Stimulated activated CD4-positive, alpha-beta T cell treated with anti-CD3 and anti-CD28 coated beads, Interleukin-1b, Interleukin-23, amount 100 ng/mL, for 4 hours (primary cell): ENCODE data around the gene PTPRCAP.

ENCODE experiments used
- DNase-seq, 2 donors: peaks; one replicate each; pipeline ENCODE4 v3.0.0-alpha.2; 2020; ENCODE audit warnings: low read depth in 2 of 2

PTPRCAP gene

DNA sequence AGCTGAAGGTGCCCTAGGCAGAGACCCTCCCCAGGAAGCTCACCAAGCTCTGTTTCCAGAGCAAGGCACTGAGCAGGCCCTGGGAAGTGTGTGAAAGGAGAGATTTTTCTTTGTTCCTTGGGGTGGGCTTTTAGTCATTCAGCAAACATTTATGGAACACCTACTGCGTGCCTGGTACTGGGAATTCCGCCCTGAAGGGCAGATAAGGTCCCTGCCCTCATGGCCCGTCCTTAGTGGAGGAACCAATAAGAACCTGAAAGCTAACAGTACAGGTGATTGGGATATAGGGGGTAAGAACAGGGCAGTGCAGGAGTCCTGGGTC, 27.7 kb upstream of the PTPRCAP start:
- DNase-seq = no peak

DNA sequence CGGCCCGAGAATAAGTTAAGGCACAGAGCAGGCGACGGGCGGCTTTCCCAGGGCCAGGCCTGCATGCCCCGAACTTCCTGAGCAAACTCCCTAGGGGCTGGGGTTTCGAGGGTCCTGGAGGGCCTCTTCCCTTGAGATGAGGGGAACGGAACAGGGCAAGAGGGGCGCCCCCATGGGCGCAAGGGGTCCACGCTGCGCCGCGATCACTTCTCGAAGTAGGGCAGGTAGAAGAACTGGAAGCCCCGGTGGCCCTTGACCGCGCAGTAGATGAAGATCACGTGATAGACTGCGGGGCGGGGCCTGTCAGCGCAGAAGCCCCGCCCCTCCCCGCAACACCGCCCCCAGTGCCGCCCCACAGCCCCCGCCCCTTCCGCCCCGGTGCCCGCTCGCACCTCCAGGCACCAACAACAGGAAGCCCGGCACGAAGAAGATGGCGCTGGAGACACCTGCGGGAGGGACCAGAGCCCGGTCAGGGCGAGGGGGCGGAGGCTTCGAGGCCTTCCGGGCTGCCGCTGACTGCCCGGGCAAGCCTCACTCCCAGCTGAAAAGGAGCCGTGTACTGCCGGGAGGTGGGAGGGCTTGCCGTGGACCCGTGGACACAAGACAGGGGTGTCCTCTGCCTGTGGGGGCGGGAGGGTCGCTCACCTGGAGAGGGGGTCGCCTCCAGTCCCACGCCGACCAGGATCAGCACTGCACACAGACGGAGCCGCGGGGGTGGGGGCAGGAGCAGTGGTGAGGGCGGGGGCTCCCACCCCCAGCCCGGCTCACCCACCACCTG, 27.1 kb upstream of the PTPRCAP start:
- peak; percentile 89 for DNase-seq

DNA sequence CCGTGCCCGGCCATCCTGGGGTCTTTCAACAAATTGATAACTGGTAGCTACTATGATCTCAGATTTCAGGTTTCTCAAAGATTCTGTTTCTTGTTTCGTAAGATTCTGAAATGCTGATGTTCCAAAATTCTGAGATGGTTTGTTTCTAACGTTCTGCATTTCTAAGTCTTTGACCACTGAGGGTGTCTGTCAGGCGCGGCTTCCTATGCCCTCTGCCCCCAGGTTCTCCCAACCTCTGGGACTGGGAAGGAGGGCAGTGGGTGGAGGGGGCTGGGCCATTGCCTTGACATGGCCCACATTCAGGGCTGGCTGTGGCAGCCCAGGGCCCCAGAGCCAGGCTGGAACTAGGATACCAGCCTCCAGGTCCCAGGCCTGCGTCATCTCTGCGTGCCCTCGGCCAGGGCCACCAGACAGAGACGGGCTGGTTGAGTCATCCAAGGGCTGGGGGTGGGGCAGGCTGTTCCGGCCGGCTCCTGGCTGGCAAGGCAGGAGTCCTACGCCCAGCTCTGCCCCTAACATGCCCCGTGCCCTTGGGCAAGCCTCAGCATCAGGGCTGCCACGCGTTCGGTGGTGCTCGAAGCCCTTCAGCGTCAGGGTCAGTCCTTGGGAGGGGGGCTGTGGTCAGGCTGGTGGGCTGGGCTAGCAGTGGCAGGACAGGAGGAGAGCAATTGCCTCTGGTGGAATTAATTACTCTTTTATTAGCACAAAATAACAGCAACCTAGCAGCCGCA, 26.4 kb upstream of the PTPRCAP start:
- DNase-seq = no peak

DNA sequence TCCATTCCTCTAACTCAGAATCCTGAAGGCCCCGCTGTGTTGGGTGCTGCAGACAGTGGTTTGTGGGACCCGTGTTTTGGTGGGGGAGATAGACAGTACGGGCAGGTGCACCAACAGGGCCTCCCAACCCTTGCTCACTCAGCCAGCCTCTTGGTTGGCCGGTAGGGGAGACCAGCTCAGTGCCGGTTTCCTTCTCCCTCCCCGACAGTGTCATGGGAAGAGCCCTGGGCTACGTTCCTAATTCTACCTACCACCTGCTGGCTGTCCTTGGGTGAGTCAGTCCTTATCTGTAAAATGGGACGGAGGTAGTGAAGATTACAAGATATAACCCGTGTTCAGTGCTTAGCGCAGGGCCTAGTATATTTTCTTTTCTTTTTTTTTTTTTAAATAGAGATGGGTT, 25.7 kb upstream of the PTPRCAP start:
- no peak for DNase-seq

DNA sequence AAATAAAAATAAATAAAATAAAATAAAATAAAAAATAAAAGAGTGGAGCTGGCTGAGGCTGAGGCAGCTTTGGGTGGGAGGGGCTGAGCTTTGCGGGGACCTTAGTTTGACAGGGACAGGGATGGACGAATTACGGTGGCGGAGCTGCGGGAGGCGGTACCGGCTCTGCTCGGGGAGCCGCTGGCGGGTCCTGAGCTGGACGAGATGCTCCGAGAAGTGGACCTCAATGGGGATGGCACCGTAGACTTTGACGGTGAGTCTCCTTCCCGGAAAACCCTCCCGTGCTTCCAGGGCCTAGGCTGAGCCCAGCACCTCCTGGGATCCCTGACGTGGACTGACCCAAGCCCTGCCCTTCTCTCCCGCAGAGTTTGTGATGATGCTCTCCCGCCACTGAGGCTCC, 20.8 kb upstream of the PTPRCAP start:
- DNase-seq = no peak

DNA sequence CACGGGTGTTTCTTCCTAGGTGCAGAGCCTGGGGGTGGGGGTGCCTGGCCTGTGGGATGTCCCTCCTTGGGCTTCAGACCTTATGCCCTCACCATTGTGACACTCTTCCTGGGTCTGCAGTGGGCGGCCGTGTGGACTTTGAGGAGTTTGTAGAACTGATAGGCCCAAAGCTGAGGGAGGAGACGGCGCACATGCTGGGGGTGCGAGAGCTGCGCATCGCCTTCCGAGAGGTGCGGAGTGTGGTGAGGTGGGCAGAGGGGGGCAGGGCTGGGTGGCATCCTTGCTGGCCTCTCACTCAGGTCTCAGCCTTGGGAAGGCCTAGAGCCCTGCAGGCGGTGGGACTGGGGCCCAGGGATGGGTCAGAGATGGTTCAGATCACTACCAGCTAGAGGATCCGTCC, 20.0 kb upstream of the PTPRCAP start:
- no peak for DNase-seq

DNA sequence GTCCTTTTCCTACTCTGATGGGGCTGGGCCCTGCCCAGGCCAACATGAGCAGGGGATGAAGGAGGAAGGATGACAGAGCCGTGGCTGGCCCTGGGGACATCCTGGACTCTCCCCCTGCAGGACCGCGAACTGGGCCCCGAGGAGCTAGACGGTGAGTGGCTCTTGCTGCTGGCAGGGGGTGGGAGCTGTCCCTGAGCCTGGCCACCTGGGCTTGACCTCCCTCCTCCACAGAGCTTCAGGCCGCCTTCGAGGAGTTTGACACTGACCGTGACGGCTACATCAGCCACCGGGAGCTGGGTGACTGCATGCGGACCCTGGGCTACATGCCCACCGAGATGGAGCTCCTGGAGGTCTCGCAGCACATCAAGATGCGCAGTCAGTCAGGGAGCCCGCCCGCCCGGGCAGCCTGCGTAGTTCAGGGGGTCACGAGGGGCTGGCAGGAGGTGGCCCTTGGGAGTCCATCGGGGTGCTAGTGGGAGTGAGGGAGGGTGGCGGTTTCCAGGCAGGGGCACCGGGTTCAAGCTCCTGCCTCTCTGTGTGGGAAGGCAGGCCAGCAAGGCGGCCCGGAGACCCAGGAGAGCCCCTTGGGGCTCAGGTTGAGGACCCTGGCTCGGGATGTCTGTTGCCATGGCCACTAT, 18.7 kb upstream of the PTPRCAP start:
- no peak for DNase-seq

DNA sequence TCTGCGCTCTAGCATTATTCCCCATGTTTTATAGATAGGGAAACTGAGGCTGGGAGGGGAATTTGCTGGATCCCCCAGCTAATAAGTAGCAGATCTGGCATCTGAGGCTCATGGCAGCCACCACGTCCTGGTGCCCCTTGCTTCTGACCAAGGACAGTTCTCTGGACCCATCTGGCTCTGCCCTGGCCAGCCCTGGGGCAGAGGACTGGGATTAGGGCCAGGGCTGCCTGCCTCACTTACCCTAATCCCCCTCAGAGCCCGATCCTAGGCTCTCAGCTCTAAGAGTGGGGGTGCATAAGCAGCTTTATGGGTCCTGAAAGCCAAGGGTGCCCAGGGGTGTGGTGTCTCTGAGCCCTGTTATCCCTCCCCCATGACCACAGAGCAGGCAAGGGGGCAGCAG, 17.6 kb upstream of the PTPRCAP start, which contains the start of gene CABP4:
Gene CABP4 (plus strand): TSS at position 301 of the 400 bp plus-strand sequence. CDS start 70 bp downstream, at position 371.
- DNase-seq = no peak

DNA sequence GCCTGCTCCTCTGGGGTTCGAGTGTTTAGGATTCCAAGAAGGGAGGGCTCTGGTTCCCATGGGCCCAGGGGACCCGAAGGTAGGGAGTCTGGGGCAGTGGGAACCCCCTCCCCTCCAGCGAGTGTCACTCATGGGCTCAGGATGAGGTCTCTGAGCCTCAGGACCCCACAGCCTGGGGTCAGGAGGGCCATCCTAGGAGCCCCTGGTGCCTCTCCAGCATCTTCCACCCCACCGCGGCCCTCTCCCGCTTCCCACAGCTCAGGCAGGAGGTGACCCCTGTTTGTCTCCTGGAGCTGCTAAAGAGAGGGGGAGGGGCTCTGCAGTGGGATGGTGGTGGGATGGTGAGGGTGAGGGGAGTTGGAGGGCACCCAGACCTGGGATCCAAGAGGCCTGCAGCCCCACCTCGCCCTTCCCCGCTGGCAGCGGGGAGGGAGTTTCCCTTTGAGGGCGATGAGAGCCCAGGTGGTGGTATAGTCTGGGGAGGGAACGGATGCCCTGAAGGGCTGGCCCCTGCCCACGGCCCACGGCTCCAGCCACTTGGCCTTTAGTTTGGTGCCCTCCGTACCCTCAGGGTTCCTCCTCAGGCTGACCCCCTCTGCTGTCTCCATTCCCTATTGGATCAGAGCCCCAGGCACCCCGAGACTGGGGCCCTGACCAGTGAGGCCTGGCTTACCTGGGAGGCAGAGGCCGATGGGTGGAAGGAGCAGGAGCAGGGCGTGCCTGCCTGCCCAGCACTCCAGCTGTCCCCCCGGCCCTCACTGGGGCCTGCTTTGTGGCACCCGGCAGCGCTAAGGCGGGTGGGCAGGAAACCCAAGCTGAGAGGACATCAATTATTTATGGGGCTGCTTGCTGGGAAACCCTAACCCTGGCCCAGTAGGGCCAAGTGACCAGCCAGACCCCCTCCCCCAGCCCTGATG, 16.6 kb upstream of the PTPRCAP start:
- DNase-seq = no peak

DNA sequence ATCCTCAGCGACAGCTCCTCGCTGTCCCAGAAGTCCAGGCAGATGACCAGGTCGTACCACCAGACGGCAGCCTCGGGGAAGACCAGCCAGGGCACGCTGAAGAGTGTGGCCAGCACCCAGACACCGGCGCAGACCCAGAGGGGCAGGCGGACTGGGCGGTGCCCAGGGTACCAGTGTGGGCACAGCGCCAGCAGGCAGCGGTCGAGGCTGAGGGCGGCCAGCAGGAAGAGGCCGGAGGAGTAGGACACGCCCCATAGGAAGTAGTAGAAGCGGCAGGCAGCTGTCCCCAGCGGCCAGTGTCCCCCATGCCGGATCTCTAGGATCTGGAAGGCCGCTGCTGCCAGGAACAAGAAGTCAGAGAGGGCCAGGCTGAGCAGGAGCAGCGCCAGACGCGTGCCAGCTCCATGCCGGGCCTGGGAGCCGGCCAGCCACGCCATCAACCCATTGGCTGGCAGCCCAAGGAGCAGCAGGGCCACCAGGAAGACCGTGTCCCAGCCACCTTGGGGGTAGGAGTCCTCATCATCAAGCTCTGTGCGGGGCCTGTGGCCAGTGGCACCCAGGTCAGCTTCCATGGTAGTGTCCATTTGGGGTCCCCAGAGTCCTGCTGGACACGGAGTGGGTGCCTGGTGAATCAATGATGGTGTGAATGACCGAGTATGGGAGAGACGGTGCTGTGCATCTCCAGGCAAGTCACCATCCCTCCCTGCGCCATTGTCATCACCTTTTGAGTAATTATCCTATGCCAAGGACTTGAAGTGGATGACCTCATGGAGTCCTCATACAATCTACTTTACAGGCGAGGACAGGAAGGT, 14.9 kb upstream of the PTPRCAP start, which contains the start of gene GPR152:
Gene GPR152 (minus strand): TSS at position 589 of the 812 bp plus-strand sequence. CDS start 5 bp downstream, at position 584.
- no peak for DNase-seq

DNA sequence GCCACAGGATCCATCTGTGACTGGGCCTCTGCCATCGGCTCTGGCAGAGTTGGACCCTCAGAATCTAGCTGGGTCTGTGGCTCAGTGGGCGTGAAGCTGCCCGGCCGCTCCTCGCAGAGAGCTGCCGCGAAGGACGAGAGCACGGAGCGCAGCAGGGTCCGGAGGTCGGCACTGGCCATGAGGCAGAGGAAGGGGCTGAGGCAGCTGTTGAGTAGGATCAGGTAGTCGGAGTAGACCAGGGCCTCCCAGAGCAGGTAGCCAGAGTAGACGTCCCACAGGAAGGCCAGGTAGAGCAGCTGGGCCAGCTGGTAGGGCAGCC, 14.1 kb upstream of the PTPRCAP start:
- DNase-seq = no peak

DNA sequence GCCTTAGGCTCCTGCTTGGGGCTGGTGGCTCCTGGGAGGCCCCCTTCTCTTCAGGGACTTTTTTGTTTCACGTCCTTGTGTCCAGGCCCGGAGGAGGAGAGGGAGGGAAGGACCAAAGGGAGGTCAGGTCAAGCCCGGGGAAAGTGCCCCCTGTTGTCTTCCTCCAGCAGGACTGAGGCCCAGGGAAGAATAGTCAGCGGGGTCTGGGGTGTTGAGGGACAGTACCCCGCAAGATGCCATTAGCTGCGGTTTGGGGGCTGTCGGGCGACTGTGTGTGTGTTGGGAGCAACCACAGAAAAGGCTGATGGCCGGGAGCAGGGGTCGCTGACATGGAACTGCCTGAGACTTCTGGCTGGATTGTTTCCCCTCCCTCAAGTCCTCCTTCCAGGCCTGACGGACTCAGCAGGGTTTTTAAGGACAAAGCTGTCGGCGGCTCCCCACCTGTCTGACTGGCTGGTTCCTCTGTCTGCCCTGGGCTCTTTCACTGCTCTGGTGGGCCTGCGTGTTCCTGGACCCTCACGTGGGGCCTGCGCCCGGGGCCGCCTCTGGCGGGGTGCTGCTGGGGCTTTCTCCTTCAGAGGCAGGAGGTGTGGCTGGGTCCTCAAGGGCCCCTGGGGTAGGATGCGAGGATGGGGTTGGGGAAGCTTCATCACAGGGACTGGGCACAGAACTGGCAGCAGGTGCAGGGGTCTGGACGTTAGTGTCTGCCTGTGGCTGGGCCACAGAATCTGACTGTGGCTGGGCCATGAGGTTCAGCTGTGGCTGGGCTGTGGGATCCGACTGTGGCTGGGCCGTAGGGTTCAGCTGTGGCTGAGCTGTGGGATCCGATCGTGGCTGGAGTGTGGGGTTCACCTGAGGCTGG, 13.5 kb upstream of the PTPRCAP start:
- no peak for DNase-seq

DNA sequence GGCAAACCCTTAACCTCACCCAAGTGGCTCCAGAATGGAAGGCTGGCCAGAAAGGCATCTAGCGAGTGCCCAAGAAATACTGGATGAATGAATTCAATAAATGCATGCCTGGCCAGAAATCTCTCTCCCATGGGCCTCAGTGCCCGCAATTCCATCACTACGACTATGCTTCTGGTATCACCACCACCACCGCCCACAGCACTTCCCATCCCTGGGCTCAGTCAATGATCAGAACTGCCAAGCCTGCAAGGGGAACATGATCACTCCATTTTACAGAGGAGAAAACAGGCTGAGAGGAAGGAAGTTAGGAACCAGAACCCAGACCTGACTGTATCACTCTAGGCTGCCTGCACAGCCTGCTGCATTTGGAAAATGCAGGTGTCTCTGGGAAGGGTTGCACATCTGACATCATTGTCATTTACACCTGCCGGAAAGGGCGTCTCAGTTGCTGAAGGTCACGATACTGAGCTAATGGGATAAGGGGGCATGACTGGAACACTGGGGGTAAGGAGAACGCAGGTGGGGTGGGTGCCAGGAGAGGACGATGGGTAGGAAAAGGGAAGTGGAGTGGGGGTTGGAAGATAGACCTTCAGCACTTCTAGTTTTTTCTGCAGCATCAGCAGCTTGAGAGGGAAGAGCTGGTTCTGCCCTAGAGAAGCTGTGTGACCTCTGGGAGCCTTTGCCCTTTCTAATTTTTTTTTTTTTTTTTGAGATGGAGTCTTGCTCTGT, 11.8 kb upstream of the PTPRCAP start:
- no peak for DNase-seq

DNA sequence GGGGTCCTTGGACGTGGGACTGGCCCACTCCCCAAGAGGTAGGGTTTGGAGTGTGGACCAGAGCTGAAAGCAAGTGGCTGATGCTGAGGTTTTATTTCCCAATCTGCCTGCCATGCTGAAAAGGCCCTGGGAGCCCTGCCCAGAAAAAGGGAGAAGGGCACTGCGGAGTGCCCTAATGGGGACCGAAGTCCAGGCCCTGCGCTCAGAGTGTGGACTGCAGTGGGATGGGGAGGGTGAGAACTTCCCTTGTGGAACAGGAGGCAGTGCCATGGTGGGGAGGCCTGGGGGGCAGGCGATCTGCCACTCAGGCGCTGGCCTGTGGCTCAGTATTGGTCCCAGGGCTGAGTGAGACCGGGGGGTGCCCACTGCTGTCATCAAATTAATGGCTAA, 10.7 kb upstream of the PTPRCAP start:
- no peak for DNase-seq

DNA sequence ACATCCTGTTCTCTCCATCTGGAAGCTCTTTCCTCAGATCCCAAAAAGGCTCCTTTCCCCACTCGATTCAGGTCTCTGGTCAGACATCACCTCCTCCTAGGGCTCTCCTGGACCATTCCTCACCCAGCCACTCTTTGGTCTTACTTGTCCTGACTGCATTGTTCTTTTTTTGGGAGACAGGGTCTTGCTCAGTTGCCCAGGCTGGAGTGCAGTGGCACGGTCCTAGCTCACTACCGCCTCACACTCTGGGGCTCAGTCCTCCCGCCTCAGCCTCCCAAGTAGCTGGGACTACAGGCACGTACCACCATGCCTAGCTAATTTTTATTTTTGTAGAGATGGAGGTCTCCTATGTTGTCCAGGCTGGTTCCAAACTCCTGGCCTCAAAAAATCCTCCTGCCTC, 8.0 kb upstream of the PTPRCAP start:
- no peak for DNase-seq

DNA sequence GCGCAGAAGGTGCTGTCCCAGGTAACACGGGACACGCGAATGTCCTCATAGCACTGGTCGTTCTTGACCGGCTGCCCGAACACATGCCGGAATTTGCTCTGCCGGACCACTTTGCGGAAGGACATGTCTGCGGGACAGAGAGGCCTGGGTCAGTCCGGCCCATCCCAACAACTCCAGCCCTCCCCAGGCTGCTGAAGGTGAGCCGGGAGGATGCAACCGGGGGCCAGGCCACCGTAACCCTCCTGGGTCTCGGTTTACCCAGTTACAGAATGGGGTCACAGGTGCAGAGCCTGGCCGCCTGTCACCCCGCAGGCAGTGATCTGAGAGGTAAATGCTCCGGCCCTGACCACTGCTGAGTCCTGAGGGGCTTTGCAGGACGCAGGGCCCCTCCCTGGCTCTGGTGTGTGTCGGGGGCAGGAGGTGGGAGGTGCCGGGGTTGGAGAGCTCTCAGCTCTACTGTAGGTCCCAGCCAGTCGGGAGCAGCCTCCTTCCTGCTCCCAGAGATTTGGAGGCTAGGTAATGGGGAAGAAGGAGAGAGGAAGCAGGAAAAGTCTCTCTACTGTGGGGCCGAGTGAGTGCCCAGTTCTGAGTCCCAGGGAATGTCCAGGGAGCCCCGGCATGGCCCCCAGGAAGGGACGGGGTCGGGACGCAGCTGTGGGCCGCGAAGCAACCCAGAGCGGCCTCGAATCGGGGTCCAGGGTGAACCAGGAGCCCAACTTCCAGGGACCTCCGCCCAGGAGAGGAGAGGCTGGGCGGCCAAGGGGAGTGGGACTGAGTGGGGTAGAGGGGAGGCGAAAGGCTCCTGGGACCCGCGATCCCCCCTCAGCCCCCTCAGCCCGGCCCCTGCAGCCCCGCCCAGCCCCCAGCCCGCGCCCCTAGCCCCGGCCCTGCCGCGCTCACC, 5.3 kb upstream of the PTPRCAP start:
- no peak for DNase-seq

DNA sequence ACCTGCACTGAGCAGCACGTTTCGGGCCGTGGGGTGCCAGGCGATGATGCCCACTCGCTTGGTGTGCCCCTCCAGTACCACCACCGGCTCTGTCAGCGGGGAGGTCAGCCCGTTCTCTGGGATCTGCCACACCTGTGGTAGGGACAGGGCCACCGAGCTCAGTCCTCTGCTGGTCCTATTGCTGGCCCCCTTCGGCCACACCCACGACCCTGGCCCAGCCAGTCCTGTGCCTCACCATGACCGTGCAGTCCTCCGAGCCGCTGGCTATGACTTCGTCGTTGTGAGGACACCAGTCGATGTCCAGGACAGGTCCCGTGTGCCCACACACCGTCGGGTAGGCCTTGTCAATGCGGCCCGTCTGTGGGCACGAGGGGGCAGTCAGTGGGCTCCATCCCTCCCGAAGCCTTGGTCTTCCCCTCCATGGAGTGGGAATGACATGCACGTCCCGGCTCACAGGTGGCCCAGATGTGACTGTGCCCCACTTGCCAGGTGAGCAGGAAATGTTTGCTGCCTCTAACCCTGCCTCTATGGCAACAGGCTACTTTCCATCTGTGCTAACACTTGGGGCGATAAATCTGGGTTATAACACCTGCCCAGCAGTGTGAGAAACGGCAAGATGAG, 4.4 kb upstream of the PTPRCAP start:
- no peak for DNase-seq

DNA sequence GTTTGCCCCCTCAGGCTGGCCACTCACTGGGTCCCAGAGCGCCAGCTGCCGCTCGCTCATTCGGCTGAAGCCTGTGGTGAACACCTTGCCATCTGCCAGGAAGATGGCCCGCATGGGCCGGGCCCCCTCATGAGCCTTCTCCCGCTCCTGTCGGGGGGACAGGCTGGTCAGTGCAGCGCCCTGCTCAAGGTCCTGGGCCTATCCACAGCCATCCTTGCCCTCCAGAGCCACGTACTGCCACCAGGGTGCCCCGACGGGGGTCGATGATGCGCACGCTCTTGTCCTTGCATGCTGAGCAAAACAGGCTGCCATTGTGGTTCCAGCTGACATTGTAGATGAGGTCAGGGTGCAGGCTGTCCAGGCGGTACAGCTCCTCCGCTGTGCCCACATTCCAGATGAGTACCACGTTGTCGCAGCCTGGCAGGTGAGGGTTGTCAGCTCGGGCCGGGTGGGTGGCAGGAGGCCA, 3.6 kb upstream of the PTPRCAP start:
- no peak for DNase-seq
